AG10803 (cell line): ENCODE results near the gene KISS1R.
"Not testable (repeated sequence)": the region's sequence is repeated elsewhere in the genome, so short reads cannot be mapped to it uniquely, and the experiment has no call there.

Source experiments
- DNase-seq: peaks from one replicate; pipeline ENCODE4 v3.0.0; 2010; ENCODE audit warnings: low read depth
- H3K4me3 ChIP-seq: 2 replicates; pipeline ENCODE4 v1.5.1; 2011; ENCODE audit warnings: mild to moderate bottlenecking, low read length, control low read depth
- TF ChIP-seq, protein P1 (sequence below): conservative IDR thresholded peaks from 2 replicates; pipeline ENCODE4 v1.5.1; 2011; ENCODE audit warnings: mild to moderate bottlenecking, low read length, control low read depth, inconsistent platforms

KISS1R gene

DNA sequence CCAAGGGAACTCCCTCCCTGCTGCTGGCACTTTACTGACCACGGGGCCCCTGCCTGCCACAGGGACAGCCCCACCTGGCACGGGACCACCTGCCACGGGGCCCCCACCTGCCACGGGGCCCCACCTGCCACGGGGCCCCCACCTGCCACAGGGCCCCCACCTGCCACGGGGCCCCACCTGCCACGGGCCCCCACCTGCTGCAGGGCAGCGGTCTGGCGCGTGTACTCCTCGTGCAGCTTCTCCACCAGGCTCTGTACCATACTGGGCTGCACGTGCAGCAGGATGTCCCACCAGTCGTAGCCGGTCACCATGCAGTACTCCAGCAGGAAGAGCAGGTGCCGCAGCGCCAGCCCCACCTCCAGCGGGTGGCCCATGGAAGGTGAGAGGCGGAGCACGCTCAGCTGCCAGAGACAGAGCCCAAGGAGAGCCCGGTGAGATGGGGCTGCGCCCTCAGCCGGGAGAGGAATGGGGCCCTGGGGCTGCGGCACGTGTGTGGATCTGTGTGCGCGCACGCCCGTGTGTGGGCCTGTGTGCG lies 40.3 kb upstream of the KISS1R start:
- no peak overlapping the region for H3K4me3 ChIP-seq
- TF ChIP-seq, protein P1, sequence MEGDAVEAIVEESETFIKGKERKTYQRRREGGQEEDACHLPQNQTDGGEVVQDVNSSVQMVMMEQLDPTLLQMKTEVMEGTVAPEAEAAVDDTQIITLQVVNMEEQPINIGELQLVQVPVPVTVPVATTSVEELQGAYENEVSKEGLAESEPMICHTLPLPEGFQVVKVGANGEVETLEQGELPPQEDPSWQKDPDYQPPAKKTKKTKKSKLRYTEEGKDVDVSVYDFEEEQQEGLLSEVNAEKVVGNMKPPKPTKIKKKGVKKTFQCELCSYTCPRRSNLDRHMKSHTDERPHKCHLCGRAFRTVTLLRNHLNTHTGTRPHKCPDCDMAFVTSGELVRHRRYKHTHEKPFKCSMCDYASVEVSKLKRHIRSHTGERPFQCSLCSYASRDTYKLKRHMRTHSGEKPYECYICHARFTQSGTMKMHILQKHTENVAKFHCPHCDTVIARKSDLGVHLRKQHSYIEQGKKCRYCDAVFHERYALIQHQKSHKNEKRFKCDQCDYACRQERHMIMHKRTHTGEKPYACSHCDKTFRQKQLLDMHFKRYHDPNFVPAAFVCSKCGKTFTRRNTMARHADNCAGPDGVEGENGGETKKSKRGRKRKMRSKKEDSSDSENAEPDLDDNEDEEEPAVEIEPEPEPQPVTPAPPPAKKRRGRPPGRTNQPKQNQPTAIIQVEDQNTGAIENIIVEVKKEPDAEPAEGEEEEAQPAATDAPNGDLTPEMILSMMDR: no peak
- no peak for DNase-seq

DNA sequence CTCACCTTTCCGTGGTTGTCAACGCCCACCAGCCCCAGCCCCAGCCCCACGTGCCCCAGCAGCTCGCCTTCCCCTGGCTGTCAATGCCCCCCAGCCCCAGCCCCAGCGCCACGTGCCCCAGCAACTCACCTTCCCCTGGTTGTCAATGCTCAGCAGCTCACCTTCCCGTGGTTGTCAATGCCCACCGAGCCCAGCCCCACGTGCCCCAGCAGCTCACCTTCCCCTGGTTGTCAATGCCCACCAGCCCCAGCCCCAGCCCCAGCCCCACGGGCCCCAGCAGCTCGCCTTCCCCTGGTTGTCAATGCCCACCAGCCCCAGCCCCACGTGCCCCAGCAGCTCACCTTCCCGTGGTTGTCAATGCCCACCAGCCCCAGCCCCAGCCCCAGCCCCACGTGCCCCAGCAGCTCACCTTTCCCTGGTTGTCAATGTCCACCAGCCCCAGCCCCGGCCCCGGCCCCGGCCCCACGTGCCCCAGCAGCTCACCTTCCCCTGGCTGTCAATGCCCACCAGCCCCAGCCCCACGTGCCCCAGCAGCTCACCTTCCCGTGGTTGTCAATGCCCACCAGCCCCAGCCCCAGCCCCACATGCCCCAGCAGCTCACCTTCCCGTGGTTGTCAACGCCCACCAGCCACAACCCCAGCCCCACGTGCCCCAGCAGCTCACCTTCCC lies 39.0 kb upstream of the KISS1R start:
- DNase-seq: not testable (repeated sequence)

DNA sequence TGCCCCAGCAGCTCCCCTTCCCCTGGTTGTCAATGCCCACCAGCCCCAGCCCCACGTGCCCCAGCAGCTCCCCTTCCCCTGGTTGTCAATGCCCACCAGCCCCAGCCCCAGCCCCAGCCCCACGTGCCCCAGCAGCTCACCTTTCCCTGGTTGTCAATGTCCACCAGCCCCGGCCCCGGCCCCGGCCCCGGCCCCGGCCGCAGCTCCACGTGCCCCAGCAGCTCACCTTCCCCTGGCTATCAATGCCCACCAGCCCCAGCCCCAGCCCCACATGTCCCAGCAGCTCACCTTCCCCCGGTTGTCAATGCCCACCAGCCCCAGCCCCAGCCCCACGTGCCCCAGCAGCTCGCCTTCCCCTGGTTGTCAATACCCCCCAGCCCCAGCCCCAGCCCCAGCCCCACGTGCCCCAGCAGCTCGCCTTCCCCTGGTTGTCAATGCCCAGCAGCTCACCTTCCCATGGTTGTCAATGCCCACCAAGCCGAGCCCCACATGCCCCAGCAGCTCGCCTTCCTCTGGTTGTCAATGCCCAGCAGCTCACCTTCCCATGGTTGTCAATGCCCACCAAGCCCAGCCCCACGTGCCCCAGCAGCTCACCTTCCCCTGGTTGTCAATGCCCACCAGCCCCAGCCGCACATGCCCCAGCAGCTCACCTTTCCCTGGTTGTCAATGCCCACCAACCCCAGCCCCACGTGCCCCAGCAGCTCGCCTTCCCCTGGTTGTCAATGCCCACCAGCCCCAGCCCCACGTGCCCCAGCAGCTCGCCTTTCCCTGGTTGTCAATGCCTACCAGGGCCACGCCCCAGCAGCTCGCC lies 38.2 kb upstream of the KISS1R start:
- H3K4me3 ChIP-seq, DNase-seq: not testable (repeated sequence)

More for the DNA sequence above, 39.0 kb upstream of the KISS1R start:
- H3K4me3 ChIP-seq: not testable (repeated sequence)

DNA sequence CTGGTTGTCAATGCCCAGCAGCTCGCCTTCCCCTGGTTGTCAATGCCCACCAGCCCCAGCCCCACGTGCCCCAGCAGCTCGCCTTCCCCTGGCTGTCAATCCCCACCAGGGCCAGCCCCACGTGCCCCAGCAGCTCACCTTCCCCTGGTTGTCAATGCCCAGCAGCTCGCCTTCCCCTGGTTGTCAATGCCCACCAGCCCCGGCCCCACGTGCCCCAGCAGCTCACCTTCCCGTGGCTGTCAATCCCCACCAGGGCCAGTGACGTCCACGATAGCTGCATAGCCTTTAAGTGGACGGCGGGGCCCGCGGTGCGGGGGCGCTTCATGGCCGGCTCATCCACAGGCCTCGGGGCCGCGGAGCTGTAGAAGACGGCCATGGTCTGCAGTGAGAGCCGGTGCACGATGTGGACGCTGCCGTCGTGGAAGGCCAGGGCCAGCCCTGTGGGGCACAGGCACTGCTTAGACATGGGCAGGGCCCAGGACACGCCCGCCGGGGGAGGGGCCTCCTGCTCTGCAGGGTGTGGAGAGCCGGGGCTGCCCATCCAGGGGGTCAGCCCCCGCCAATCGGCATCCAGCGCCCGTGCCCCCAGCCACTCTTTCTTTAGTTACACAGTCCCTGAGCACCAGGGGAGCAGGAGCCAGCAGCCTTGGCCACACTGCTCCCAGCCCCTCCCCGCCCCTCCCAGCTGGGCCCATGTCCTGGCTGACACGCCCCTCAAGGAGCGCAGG lies 37.3 kb upstream of the KISS1R start:
- TF ChIP-seq, protein P1: no peak
- H3K4me3 ChIP-seq: no peak overlapping the region
- DNase-seq: no peak

DNA sequence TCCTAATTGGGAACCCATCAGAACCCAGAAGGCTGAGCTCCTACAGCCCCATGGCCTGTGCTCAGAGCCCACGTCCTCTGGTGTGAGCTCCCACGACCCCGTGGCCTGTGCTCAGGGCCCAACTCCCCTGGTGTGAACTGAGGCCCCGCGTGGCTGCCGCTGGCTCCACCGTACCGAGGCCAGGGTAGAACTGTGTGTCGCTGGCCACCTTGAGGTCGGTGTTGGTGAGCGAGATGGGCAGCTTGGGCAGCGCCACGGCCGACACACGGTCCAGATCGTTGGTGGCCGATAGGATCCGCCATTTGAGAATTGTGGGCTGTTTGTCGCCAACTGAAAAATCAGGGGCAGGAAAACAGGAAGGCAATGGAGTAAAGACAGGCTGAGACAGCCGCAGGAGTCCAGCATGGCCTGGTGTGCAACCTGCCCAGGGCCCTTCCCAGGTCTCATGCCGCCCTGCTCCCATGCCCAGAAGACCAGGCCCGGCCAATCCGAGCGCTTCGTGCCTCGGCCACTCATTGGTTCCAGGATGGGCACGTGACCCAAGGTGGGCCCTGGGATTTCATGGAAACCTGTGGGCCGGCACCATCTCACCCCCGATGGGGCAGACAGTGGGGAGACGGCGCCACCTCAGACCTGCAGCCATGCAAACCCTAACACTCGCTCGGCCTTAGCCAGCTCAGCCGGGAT lies 35.6 kb upstream of the KISS1R start:
- no peak overlapping the region for H3K4me3 ChIP-seq
- no peak for DNase-seq
- TF ChIP-seq, protein P1: no peak

DNA sequence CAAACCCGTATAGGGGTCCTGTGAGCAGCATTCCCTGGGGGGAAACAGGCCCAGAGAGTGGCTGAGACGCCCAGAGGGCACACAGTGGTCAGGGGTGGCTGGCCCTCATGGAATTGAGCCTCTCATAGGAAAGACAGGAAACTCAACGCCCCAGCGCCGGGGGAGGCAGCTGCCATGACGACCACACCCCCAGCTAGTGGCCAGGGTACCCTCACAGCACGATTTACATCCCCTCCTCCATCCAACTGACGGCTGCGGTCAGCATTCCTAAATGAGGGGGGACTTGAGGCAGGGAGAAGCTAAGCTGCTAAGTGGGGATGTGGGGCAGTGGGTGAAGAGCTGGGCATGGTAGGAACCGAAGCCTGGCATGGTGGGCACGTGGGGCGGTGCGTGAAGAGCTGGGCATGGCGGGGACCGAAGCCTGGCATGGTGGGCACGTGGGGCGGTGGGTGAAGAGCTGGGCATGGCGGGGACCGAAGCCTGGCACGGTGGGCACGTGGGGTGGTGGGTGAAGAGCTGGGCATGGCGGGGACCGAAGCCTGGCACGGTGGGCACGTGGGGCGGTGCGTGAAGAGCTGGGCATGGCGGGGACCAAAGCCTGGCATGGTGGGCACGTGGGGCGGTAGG lies 34.1 kb upstream of the KISS1R start:
- TF ChIP-seq, protein P1: no peak
- H3K4me3 ChIP-seq: no peak overlapping the region
- DNase-seq: no peak

DNA sequence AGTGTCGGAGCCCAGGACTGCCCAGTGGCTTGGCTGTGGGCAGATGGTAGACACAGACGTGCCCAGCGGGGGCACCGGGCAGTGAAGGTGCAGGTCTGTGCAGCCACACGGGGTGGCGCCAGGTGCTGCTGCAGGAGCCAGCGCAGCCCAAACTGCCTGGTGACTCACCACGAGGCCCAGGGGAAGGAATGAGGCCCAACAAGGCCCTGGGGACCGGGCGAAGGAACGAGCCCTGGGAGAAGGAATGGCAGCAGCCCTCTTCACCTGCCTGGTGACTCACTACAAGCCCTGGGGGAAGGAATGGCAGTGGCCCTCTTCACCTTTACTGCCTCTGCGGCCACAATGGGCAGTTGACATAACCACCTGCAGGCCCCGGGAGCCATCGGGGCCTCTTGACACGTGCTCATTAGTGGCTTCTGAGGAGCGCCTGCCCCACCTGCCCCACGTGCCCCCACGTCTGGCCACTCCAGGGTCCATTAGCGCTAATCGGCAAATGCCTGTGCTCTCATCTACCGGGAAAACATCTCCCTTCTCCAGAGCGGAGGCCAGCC lies 33.4 kb upstream of the KISS1R start:
- H3K4me3 ChIP-seq: no peak overlapping the region
- no peak for DNase-seq
- TF ChIP-seq, protein P1: no peak
